Activated CD4-positive, alpha-beta T cell treated with anti-CD3 and anti-CD28 coated beads, Interleukin-2, Interleukin-4, amounts not matched to agents 100 ng/mL and 50 ng/mL, durations not matched to agents 16 hours and 8 hours (primary cell): ENCODE results near the gene MREG.
A peak's percentile ranks its signal among the peaks of the same experiment; 100 is the strongest.
"Not testable (repeated sequence)": the region's sequence is repeated elsewhere in the genome, so short reads cannot be mapped to it uniquely, and the experiment has no call there.

Source experiments
- DNase-seq: peaks from one replicate; pipeline ENCODE4 v3.0.0-alpha.2; 2020; ENCODE audit warnings: low spot score

Gene MREG

DNA sequence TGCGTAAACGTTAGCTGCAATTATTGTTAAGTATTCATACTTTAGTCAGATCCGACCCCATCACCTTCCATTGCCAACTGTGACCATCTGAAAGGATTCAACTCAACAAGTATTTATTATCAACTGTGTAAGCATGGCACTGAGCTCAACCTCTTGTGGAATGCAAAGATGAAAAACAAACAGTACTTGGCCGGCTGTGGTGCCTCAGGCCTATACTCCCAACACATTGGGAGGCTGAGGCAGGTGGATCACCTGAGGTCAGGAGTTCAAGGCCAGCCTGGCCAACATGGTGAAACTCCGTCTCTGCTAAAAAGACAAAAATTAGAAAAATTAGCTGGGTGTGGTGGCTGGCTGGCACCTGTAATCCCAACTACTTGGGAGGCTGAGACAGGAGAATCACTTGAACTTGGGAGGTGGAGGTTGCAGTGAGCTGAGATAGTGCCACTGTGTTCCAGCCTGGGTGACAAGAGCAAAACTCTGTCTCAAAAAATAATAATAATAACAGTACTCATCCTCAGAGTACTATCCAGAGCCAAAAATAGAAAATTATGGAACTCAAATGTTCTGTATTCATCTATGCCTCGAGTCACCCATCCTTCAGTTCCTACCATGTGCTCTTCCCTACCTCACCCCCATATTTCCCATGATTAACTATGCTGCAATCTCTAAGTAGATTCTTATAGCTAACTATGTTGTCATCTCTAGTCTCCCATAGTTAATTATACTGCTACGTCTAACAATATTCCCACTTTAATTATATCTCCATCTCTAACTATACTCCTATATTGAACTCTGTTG, 8.6 kb upstream of the MREG start:
- no peak for DNase-seq

DNA sequence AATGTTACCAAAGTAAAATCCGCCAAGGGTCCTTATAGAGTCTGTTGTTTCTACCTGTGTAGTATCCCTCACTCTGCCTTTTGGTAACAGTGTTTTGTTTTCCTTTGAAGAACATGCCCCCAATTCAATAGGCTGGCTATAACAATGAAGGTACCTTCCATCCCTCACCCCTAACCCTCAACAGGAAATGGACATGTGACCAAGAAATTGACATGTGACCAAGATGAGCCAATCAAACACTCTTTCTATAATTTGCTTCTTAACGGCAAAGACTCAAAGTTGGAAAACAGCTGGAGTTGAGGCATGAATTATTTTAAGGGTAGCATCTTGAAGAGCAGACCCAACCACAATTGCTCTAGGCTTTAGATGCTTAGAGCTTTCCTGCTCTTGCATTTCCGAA, 5.4 kb upstream of the MREG start:
- no peak for DNase-seq

DNA sequence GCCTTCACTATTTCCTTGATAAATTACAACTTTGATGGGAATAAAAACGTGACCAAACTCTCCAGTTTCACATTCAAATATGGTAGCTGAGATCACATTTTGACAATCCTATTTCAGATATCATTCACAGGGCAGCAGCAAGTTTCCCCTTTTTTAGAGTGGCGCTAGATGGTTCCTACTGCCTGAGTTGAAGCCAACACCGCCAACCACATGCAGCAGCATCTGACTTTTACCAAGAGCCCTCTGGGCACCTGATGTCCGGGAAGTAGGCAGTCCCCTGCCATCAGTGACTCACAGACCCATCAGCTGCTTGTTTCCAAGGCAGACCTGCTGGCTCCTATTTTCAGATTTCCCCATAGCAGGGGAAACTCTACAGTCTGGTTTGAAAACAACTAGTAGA, 4.0 kb upstream of the MREG start:
- DNase-seq: peak; percentile 84

DNA sequence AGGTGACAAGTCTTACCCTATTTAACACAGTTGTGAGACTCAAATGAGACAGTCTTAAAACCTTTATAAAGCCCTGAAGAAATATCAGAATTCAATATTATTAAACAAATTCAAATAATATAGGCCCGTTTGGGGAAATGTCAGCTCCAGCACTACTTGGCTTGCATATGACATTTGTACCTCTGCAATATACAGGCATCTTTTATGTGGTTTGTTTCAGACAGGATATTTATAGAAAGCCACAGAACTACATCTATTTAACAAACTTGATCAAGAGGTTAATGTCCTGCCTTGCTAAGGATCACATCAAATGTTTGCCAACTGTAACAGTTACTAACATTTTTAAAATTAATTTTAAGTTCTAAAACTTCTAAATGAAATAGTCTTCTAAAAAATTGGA, 3.2 kb upstream of the MREG start:
- no peak for DNase-seq

DNA sequence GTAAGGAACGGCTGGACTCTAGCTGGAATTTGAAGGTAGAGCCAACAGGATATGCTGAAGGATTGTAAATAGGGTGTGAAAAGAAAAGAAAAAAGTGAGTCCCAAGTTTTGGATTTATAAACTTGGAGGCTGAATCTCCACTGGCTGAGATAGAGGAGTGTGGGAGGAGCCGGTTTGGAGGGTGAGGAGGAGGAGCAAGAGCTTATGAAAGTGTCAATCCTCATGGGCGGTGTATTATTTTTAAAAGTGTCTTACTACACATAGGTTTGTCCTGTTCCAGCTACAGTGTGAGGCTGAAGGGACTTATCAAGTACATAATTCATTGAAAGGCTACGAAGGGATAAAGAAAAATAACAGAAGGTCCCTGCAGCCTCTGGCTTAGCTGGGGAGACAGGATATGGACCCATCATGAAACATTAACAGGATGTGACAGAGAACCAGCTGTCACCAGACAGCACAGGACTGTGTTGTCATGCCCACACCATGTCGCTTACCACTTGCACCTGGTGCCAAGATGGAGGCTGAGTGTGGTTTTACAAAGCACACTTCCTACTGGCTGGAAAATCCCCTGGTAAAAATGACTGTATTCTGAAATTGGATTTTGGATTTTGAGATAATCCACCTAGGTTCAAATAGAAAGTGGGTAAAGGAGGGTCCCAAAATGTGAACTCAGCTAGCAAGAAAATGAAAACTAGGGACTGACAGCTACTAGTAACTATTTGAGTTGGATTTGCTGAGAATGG, 2.5 kb upstream of the MREG start:
- DNase-seq: peak; percentile 84

DNA sequence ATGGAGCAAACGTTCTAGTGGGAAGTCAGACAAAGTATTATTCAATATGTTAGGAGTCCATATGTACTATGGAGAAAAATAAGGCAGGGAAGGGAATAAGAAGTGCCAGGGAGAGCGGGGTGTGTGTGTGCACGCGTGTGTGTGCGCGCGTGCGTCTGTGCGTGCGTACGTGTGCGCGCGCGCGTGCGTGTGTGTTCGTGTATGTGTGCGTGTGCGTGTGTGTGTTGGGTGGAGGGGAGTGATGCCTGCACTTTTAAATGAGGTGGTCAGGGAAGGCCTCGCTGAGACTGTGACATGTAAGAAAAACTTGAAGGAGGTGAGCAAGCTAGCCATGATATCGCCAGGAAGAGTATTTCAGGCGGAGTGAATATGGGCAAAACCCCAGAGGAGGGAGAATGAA, 1.6 kb upstream of the MREG start:
- DNase-seq: no peak

DNA sequence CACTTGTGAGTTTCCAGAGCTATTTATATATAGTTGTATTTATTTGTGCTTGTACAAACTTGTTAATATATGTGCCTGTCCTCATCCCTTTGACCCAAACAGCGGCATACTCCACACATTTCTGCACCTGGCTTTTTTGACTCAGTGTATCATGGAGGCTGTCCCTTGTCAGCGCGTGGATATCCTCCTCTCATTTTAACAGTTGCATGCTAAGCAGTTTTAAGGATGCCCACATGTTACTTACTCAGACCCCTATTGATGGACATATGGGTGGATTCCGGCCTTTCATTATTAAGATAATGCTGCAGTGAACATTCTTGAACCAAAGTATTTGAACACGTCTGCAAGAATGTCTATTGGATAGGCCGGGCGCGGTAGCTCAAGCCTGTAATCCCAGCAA, 655 bp upstream of the MREG start:
- no peak for DNase-seq

DNA sequence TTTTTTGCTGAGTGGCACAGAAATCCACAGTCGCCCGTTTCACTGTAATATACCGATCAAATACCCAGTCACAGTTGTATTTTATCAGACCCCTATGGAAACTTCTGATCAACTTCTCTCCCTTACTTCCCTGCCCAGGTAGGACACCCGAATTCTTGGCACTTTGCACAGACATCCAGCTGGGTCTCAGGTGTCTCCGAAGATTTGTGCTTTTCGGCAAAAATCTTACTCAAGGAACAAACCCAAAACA, 596 bp downstream of the MREG start:
- DNase-seq: no peak

DNA sequence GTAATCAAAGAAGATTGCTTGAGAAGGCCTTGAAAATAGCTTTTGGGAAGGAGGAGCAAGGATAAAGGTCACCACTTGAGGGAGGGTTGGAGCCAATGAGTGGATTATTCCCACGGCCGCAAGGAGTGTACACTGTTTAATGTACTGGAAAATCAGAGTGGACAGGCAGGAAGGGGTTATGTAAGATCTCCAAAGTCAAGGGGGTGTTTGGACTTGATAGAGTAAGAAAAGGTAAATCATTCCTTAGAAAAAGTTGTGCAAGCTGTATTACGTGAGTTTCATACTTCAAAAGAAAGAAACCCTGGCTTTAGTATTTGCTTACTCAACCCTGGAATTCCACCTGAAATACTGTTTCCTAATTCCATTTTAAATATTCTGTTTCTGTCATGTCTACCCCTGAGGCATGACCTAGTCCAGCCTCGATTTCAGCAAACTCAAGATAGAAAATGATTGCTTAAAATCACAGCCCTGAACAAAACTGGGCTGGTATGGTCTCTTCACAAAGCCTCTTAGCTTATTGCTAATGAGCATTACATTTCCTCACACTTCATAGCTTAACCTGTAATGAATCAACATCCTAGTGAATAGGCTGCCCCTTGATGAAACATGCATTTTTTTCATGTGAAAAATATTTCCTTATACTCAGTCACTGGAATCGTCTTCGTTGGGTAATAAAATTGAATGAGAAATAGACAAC, 1.1 kb downstream of the MREG start:
- DNase-seq: no peak

DNA sequence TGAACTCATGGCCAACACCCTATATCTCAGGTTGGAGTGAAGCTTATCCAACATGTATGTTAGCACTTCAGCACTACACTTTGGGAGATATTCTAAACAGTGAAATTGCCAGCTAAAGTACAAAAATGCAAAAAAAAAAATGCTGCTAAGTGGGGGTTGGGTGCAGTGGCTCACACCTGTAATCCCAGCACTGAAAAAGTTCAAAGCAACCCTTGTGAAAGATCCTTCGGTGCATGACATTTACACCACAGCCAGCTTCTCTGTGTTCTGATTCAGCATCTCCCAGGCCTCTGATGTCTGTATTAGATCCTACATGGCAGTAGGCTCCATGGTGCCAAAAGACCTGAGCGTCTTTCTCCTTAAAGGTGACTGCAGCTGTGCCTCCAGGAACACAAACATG, 4.1 kb downstream of the MREG start:
- DNase-seq: not testable (repeated sequence)

DNA sequence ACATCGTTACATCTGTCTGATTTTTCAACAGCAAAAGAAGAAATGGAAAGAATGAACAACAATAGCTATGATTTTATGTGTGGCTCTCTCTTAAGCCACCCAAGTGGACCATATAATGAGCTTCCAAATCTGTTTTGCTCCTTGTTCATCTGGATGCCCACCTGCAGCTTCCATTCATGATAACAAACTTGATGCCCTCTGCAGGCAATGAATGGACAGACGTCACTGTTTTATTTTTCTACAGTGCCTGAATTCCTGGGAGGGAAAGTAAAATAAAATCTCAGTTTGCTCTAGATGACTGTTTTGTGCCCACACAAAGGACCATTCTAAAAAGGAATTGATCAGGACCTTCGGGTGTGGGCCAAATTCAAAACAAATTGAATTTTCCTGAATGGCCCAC, 5.0 kb downstream of the MREG start:
- DNase-seq: no peak

DNA sequence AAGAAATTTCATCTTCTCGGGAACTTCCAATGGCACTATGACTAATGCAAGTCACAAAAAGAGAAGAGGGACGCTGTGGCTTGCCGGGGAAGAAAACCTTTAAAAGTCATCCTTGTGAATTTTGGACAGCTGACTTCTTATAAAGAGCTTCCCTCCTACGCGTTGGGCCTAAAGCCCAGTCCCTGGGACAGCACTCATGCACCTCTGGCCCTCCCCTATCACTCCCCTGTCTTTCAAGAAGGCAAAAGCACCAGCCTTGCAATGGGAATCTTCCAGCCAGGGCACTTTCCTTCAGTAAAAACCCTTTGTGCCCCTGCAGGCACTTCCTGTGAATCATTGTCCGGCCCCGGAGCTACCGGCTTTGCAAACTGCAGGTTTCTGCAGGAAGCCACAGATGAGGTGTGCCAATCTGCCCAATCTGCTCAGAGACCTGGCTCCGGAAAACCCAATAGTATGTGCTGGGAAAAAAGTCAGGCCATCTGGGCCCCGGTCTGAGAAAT, 7.1 kb downstream of the MREG start:
- peak; percentile 84 for DNase-seq

DNA sequence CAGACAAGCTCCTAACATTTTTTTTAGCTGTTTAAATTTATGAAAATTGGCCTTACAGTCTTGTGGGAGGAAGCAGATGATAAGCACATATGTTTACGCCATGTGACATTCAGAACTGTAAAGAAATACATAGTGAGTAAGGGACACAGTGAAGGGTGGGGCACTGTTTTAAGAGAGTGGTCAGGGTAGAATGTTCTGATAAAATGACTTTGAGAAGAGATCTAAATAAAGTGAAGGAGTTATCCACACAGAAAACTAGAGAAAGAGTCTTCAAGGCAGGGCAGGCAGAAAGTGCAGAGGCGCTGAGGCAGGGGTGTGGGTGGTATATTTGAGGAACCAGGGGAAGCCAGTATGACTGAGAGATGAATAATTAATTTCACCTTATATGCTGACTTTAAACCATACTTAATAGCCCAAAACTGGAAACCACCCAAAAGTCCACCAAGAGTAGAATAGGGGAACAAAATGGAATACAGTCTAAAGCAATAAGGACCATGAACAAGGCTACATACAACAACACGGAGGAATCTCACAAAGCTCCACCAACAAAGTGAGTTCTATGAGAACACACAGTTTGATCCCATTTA, 8.6 kb downstream of the MREG start:
- no peak for DNase-seq

DNA sequence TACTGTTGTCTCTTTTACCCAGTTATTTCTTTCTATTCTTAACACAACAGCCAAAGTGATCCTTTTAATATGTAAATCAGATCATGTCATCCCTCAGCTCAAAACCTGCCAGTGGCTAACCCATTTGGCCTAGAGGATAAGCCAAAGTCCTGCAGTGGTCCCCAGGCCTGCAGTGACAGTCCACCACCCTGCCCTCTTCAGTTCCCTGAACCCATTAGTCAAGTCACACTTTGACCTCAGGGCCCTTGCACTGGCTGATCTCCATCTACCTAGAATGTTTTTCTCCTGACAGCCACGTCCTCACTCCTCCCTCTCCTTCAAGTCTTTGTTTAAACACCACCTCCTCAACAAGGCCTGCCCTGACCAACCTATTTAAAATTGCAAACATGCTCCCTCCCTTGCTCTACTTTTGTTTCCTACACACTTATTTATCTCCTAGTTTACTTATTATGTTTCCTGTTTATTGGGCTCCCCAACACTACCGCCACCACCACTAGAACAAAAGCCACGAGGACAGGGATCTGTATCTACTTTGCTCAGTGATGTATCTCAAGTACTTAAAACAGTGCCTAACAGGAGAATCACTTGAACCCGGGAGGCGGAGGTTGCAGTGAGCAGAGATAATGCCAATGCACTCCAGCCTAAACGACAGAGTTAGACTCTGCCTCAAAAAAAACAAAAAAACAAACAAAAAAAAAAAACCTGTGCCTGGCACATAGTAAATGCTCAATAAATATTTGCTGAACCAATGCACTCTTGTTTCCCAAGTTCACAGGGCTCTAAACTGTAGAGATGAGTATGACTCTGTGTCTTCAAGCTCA, 9.3 kb downstream of the MREG start:
- no peak for DNase-seq

DNA sequence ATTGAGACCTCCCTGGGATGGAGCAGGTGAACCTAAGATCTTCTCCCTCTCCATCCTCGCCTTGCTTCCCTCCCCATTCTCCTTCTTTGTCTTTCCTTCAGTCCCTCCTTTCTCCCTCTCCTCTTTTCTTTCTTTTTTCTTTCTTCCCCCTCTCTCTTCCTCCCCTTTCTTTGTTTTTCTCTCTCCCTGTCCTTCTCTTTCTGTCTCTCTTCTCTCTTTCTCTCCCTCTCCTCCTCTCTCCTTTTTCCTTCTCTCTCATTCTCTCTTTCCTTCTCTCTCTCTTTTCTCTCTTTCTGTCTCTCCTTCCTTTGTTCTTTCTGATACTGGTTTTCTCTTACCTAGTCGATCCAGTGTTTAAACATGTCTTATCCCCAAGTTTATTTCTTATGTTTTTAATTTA, 10.7 kb downstream of the MREG start:
- DNase-seq: no peak

DNA sequence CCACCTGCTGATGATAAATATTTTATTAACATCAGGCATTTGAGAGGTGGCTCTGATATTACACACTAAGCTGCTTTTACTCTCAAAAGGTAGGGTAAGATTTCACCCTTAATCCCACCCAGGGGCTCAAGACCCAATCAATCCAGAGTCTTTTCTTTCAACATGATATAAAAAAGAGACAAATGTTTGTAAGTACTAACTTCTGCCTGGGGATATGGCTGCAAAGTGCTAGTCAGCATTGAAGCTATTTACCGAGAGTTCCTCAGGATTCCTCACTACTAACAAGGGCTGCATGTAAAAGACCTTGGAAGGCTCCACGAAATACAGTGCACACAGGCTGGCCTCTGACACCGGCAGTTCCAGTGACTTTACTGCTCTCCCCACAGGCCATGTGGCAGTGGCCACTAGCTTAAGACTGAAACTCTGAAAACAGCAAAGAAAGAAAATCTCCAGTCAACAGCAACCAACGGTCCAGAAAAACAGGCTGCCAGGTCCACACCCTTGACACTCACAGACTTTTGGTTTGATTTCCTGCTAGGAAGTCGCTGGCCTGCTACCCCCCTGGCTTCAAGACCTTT, 11.2 kb downstream of the MREG start:
- no peak for DNase-seq

DNA sequence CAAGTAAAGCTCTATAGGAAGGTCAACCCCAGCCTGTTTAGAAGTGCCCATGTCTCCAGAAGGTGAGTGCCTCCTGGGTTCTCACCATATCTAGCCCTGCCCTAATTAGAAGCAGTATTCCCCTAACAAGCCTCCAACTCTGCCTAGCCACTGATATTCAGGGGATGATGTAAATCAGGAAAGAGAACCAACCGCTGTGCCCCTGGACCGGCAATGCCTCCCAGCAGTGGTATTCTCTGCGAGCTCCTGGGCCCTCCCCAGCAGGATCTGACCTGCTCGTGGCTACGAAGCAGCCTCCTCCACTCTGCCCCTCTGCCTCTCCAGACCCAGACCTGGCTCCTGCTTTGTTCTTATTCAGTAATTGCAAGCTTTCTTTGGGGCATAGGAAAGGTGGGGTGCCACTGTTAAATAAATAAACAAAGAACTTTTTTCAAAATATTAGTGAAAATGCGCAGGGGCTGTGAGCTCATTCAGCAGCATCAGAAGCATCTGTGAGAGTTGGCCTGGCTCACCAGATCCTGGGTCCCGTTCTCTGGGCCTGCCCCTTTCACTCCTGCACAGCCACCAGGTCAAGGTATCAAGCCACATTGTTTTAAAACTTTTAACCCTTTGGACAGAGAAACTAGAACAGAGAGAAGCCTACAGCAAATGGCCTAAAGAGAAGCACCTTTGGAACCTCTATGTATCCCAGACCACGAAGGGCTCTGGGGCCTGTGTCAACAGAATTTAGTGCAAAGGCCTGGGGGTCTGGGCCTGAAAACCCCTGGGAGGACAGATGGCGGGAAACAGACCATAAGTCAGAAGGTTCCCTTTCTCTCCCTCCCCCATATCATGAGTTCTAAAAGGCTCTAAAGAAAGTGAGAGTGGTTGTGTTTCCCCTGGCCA, 11.9 kb downstream of the MREG start:
- DNase-seq: no peak

DNA sequence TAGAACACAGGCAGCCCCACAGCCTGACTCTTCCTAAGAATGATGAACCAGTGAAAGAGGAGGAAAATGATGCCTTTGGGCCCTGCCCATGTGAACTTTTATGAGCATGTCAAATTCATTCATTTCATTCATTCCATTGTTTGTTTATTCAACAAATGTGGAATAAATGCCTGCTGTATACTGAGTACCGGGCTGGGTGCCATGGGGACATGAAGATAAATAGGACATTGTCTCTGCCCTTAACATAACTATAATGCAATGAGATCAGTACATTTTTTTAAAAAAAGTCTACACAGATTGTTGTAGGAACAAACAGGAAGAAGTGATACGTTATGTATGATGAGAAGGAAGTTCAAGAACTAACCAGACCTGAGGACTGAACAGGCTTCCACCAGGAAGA, 14.7 kb downstream of the MREG start:
- DNase-seq: no peak

DNA sequence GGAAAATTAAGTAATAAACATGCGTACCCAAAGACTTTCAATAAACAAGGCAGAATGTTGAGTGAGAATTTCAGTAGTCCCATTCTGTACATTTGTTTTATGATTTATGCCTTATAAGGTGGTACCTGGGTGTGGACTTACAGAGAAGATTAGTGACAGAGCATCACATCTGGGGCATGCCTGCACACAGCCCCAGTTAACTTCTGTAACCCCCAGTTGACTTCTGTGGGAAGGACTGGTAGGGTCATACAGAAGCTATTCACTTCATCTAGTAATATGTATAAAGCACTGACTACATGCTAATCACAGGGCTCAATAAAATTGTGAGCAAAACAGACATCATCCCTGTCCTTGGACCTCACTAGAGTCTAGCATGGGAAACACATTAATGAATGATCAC, 16.1 kb downstream of the MREG start:
- DNase-seq: no peak

DNA sequence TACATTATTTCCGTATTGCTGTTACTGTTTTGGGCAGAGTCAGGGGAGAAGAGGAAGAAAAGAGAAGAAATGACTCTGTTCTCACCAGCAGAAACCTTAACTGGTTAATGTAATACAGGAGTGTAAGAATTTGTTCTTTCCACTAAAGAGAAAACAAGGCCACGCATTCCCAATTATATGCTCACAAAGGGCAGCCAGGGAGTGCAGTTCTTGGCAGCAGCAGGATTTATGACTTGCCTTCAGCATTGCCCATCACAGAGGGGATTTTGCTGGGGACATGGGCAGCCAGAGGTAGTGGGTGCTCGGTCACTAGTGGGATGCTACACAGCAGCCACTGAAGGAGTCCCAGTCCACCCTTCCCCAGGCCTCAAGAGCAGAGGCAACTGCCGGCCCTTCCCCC, 18.4 kb downstream of the MREG start:
- no peak for DNase-seq
